Measurements from ENCODE around the gene MBD5.

MBD5 gene

DNA sequence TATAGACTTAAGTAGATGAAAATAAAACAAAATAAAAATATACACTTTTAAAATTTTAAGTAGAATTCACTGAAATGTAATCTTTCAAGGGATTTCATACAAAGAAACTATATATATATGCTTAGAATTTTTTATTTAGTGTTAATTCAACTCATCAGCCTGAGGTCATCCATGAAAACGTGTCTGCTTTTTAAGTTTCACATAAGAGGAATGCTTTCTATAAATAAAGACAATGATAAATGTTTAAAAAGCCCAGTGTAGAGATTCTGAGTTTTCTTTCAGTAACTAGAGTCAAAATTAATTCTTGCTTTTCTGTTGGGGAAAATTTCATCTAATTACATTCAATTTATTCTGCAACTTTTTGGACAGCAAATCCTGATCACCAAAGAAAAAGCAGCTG is 213.3 kb downstream of the MBD5 start:
- DNase-seq, result no peak

DNA sequence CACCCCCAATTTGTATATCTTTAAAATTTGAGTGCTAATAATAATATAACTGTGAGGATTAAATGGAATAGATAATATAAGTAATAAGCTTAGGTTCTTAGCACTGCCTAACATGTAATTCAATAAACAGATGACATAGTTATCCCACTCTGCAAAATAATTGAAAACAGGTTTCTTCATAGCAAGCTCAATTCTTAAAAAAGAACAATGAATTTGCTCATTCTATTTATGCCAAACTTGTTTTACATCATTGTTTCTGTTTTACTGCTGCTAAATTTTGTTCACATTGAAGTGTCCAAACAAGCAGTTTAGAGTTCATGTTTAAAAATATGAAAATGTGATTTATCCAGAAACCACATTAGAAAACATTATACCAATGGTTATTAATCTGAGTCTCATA is 217.0 kb downstream of the MBD5 start:
- DNase-seq, result no peak

GRCh38 chr2:148238561-148238960 is 217.7 kb downstream of the MBD5 start:
- no peak for DNase-seq

GRCh38 chr2:148240838-148241237 is 219.9 kb downstream of the MBD5 start:
- DNase-seq, result no peak

- DNase-seq, result no peak
These were observed 223.9 kb downstream of the MBD5 start for GRCh38 chr2:148244593-148245292.

- no peak for DNase-seq
These were observed 231.1 kb downstream of the MBD5 start for GRCh38 chr2:148251993-148252392.

GRCh38 chr2:148252646-148253045 is 231.8 kb downstream of the MBD5 start:
- no peak for DNase-seq

DNA sequence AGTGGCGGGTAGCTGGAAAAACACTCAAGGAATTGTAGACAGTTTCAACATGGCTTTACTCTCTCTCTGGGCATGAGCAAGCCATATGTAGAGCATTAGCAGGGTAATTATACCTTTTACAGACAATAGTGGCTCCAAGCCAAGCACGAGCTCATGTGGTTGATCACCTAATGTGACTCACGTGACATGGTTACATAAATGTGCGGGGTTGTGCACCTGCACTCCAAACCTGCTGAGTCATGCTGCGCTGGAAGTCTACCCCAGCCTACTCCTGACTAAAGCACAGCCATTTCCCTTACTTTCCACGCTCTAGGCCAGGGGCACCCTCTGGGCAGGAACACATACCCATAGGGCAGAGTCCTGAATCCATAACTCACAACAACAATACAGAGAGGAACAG is 232.8 kb downstream of the MBD5 start:
- no peak for DNase-seq

- no peak for DNase-seq
These were observed 235.0 kb downstream of the MBD5 start for GRCh38 chr2:148255929-148256328.

GRCh38 chr2:148257276-148257675 is 236.4 kb downstream of the MBD5 start:
- no peak for DNase-seq

DNA sequence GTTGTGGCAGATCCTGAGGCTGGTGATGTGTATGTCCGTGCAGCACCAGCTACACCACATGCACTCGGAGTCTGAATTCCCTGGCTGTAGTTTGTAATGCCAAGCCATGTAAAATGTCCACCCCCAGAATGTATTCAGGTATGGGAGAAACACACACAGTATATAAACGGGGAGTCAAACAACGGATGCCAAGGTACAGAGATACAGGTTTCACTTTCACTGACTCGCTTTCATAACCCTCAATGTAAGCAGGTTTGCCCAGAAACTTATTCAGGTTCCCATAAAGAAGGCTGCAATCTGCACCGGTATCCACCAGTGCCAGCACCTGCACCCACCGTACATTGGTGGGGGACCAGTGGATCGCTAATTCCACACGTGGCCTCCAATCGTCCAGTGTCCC is 237.2 kb downstream of the MBD5 start:
- DNase-seq, result no peak

DNA sequence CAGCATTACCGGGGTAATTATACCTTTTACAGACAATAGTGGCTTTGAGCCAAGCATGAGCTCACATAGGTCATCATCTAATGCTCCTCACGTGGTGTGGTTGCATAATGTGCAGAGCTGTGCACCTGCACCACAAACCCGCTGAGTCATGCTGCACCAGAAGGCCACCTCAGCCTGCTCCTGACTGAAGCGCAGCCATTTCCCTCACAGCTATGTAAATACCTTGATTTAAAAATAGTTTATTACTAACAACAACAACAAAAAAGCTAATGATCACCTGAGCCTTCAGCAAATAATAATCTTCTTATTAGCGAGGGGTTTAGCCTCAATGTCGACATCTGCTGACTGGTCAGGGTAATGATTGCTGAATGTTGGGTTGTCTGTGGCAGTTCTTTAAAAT is 238.8 kb downstream of the MBD5 start:
- no peak for DNase-seq

DNA sequence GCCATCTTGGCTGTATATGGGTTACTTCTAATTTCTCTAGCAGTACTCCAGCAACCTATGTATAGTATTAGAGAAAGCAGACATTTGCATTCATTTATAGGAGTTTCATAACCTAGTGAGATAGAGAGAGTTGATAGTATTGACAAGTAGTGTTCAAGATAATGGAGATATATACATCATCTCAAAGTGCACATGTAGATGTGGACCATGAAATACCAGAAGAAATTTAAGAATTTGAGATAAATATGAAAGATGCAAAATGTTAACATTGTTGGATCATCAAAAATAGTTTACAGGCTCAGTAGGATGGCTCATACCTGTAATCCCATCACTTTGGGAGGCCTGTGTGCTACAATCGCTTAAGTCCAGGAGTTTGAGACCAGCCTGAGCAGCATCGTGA is 243.0 kb downstream of the MBD5 start:
- DNase-seq, result no peak

- DNase-seq, result no peak
These were observed 252.3 kb downstream of the MBD5 start for GRCh38 chr2:148273158-148273691.

DNA sequence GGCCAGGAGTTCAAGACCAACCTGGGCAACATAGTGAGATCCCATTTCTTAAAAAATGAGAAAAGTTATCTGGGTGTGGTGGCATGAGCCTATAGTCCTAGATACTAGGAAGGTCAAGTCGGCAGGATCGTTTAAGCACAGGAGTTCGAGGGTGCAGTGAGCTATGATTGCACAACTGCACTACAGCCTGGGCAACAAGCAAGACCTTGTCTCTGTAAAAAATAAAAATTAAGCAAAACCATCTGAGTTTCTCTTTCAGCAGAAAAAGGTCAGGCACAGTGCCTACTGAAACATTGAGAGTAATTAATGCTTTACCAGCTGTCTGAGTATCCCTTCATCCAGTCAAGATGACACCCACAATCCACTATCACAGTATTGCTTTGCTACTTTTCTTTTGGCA is 258.3 kb downstream of the MBD5 start:
- no peak for DNase-seq

- DNase-seq, result no peak
These were observed 261.3 kb downstream of the MBD5 start for GRCh38 chr2:148282201-148282600.

GRCh38 chr2:148292431-148292830 is 271.5 kb downstream of the MBD5 start:
- no peak for DNase-seq

- no peak for DNase-seq
These were observed 277.3 kb downstream of the MBD5 start for GRCh38 chr2:148298196-148298595.

GRCh38 chr2:148299616-148300015 is 278.7 kb downstream of the MBD5 start:
- no peak for DNase-seq

DNA sequence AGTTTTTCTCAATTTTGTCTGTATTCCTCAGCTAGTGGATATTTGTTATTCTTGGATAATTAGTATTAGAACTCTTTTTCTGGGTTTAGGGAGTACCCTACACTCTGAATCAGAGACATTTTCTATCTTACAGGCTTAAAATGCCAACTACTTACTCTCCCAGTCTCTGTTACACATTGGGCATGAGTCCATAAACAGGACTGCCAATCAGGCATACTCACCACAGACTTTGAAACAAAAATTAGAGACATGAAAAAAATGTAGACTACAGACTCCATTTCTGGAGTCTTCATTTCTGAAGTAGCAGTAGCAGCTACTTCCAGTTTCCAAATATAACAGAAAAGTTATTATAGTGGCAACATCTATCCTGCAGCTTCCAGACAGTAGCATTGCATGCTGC is 279.7 kb downstream of the MBD5 start:
- DNase-seq, result no peak

DNA sequence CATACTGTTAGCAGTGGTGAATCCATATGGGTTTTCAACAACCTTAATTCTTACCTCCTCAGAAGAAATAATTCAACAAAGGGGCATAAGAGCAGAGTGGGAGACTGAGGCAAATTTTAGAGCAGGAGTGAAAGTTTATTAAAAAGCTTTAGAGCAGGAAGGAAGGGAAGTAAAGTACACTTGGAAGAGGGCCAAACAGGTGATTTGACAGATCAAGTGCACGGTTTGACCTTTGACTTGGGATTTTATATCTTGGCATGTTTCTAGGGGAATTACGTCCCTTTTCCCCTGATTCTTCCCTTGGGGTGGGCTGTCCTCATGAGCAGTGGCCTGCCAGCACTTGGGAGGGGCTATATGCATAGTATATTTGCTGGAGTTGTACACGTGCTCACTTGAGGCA is 280.5 kb downstream of the MBD5 start:
- DNase-seq, result no peak

DNA sequence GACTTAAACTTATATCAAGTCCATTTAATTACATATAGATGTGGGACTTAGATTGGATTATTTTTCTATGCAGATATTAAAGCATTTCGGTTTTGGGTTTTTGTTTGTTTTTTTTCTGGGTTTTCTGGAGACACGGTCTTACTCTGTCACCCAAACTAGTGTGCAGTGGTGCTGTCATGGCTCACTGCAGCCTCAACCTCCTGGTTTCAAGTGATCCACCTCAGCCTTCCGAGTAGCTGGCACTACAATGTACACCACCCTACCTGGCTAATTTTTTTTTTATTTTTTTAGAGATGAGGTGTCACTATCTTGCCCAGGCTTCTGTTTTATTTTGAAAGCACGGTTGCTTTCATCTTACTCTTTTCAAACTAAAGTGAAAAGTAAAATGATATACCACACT is 281.6 kb downstream of the MBD5 start:
- no peak for DNase-seq

DNA sequence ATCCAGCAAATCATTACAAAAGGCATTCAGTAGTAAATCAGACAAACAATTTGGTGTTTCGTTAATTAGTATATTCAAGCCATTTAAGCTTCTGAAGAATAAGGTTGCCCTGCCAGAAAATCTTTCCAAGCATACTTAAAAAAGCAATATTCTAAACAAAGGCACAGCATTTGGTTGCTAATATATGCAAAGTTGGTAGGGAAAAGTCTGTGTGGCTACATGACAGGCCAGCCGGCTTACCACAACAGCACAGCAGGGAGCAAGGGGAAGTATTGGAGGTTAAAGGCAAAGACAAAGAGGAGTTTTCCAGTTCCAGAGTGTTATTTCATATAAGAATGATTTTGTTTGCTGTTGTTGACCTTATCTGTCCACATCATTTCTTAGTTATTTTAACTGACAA is 282.3 kb downstream of the MBD5 start:
- DNase-seq, result no peak

- DNase-seq, result no peak
These were observed 284.6 kb downstream of the MBD5 start for GRCh38 chr2:148305476-148305875.

- DNase-seq, result no peak
These were observed 285.1 kb downstream of the MBD5 start for GRCh38 chr2:148306027-148306426.

Data from activated CD4-positive, alpha-beta T cell treated with anti-CD3 and anti-CD28 coated beads, Interleukin-2, amount 50 U/mL, for 48 hours (primary cell).